ENCODE data around the gene PCAT6. TPM values are rescaled to one million over a fixed set of nuclear protein-coding genes. Genes with fewer than 3 reads are reported as not detected.

PCAT6 gene
- total and polyA plus RNA-seq, 2 of the 8 experiments (the other 6 are each of a cell fraction or from before 2014, with no cell fraction given) = 4.6 to 14.7 TPM

DNA sequence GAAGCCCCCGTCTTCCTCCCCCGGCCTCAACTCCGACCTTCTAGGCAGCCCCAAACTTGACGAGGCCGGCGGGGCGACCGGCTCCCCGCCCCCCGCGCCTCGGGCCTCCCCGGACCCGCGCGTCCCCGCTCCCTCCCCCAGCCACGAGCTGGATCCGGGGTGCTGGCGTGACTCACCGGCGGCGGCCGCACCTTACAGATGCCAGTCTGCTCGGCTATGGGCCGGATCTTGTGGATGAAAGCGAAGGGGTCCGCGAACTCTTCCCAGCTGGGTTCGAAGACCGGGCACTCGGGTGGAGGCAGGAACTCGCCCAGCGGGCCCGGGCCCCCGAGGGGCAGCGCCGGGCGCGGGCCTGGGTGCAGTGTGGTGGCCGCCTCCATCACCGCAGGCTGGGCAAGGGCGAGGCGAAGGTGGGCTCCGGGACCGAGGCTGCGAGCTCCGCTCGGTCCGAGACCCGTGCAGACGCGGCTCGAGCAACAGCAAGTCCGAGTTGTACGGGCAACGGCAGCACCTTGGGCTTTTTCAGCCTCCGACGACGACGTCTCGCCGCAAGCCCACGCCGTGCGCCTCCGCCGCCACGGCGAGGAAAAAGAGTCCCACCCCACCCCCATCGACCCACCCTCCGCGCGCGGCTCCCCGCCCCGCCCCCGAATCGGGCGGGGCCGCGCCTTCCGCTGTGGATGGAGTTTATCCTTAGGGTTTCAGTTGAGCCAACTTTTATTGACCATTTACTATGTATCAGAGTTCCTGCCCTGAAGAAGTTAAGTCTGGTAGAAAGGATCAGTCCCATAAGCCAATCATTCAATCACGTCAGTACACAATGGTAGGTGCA, 2.6 kb upstream of the PCAT6 start, which contains the start of gene KDM5B (continued):
- TF ChIP-seq BCL11A (IDR thresholded peaks at IDR 0.05; ENCODE audit: low read depth in 2 of 2, low read length in 2 of 2) (no peak), TCF12 (IDR thresholded peaks at IDR 0.05; ENCODE audit: low read depth, low read length) (peak; percentile 49; the same call in 1 of the 2 replicates), RNF2 (IDR thresholded peaks at IDR 0.05; ENCODE audit: borderline replicate concordance, low read depth, low read length, missing control alignments, poor library complexity, severe bottlenecking) (no peak), RAD21 (IDR thresholded peaks at IDR 0.05 in 1 of 2, conservative IDR thresholded peaks at IDR 0.05 in 1 of 2; ENCODE audit: low read depth in 2 of 2, low read length in 2 of 2) (peak in 1 of 2 experiments; percentile 17; a peak in 1 of 4 replicates), YY1 (IDR thresholded peaks at IDR 0.05; ENCODE audit: low read depth, low read length) (0 out of 2 replicates have a peak, but pooled peaks have one; percentile 62), HDAC2 (IDR thresholded peaks at IDR 0.05; ENCODE audit: borderline replicate concordance in 1 of 2, low read depth in 2 of 2, low read length in 2 of 2) (peak; percentile 92 to 97; a peak in 3 of 4 replicates), ZNF274 (IDR thresholded peaks at IDR 0.05; ENCODE audit: borderline replicate concordance, extremely low read depth, low read length) (no peak), HDAC6 (IDR thresholded peaks at IDR 0.05; ENCODE audit: low read depth, low read length) (no peak), NANOG (IDR thresholded peaks at IDR 0.05; ENCODE audit: insufficient read depth, low read depth, low read length, poor library complexity, severe bottlenecking) (no peak), RBBP5 (IDR thresholded peaks at IDR 0.05; ENCODE audit: borderline replicate concordance, low read depth, low read length) (0 out of 2 replicates have a peak, but pooled peaks have one; percentile 66), CEBPB (IDR thresholded peaks at IDR 0.05; ENCODE audit: low read depth, low read length) (no peak), KDM4A (IDR thresholded peaks at IDR 0.05; ENCODE audit: low read depth, low read length, severe bottlenecking) (peak; percentile 62)
- TF ChIP-seq, protein P1, sequence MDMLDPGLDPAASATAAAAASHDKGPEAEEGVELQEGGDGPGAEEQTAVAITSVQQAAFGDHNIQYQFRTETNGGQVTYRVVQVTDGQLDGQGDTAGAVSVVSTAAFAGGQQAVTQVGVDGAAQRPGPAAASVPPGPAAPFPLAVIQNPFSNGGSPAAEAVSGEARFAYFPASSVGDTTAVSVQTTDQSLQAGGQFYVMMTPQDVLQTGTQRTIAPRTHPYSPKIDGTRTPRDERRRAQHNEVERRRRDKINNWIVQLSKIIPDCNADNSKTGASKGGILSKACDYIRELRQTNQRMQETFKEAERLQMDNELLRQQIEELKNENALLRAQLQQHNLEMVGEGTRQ (IDR thresholded peaks at IDR 0.05; ENCODE audit: low read length) = no peak
